Erythroblast (primary cell): ENCODE data around the gene TMEM131.
"Not testable (repeated sequence)": the region's sequence is repeated elsewhere in the genome, so short reads cannot be mapped to it uniquely, and the experiment has no call there.

Source experiments
- DNase-seq, 2 experiments: peaks; one replicate each; lab custom pipeline; 2025; lab: John Stamatoyannopoulos, UW
- GATA1 ChIP-seq: IDR thresholded peaks from 2 replicates; pipeline ENCODE4 v1.6.1; 2011; ENCODE audit warnings: low read depth, mild to moderate bottlenecking, control low read depth, low read length, moderate library complexity
- POLR2A ChIP-seq: IDR thresholded peaks from 2 replicates; pipeline ENCODE4 v1.6.1; 2011; ENCODE audit warnings: mild to moderate bottlenecking, low read length

TMEM131 gene

GRCh38 chr2:98028931-98029717 is 33.4 kb upstream of the TMEM131 start:
- TF ChIP-seq GATA1, result no peak
- TF ChIP-seq POLR2A, result no peak
- no peak for DNase-seq

GRCh38 chr2:98028101-98028561 is 32.4 kb upstream of the TMEM131 start:
- TF ChIP-seq GATA1, result no peak
- no peak for TF ChIP-seq POLR2A
- no peak for DNase-seq

- no peak for TF ChIP-seq GATA1
- no peak for TF ChIP-seq POLR2A
- DNase-seq, result no peak
Observed at GRCh38 chr2:98027538-98027937, 31.8 kb upstream of the TMEM131 start.

- no peak for TF ChIP-seq POLR2A
- no peak for TF ChIP-seq GATA1
- DNase-seq, result no peak
Observed at GRCh38 chr2:98026927-98027522, 31.3 kb upstream of the TMEM131 start.

- TF ChIP-seq GATA1 (no peak), POLR2A (no peak)
- DNase-seq, result no peak
Observed at GRCh38 chr2:98026292-98026691, 30.5 kb upstream of the TMEM131 start.

GRCh38 chr2:98025481-98026037 is 29.8 kb upstream of the TMEM131 start:
- no peak for DNase-seq
- TF ChIP-seq POLR2A, result no peak
- TF ChIP-seq GATA1, result no peak

GRCh38 chr2:98022067-98022466 is 26.3 kb upstream of the TMEM131 start:
- DNase-seq, result not testable (repeated sequence)

GRCh38 chr2:98020992-98021713 is 25.4 kb upstream of the TMEM131 start:
- DNase-seq, result no peak
- no peak for TF ChIP-seq POLR2A
- TF ChIP-seq GATA1, result no peak

- no peak for TF ChIP-seq GATA1
- no peak for TF ChIP-seq POLR2A
- DNase-seq, result no peak
Observed at GRCh38 chr2:98020516-98020915, 24.8 kb upstream of the TMEM131 start.

- TF ChIP-seq POLR2A (no peak), GATA1 (no peak)
- no peak for DNase-seq
Observed at GRCh38 chr2:98016908-98017670, 21.3 kb upstream of the TMEM131 start.

GRCh38 chr2:98015671-98016070 is 19.9 kb upstream of the TMEM131 start:
- DNase-seq, result no peak
- TF ChIP-seq POLR2A, result no peak
- TF ChIP-seq GATA1, result no peak

- TF ChIP-seq POLR2A, result no peak
- TF ChIP-seq GATA1, result no peak
- DNase-seq, result no peak
Observed at GRCh38 chr2:98014379-98014778, 18.6 kb upstream of the TMEM131 start.

- TF ChIP-seq POLR2A (no peak), GATA1 (no peak)
- no peak for DNase-seq
Observed at GRCh38 chr2:98013407-98014042, 17.8 kb upstream of the TMEM131 start.
